Esophagus squamous epithelium (tissue), 5 donors: Measurements from ENCODE around the gene NCKAP5. TPM values are rescaled to one million over a fixed set of nuclear protein-coding genes. Genes with fewer than 3 reads are reported as not detected.

Experiments
- DNase-seq: peaks from one replicate; lab custom pipeline; 2025; lab: John Stamatoyannopoulos, UW
- H3K27ac ChIP-seq, 4 donors: fragments of 200-600 bp; sonication (generic); one replicate each; pipeline ENCODE4 v1.5.1; 2016 to 2019; ENCODE audit warnings: mild to moderate bottlenecking in 1 of 4
- H3K27me3 ChIP-seq, 4 donors: fragments of 200-600 bp; sonication (generic); 1 replicate in 3 of 4; 2 replicates in 1 of 4; pipeline versions ENCODE4 v1.5.1 to v1.6.0; 2017 to 2021; ENCODE audit warnings: antibody characterized with exemption in 1 of 4
- H3K36me3 ChIP-seq, 3 donors: fragments of 200-600 bp; sonication (generic); one replicate each; pipeline ENCODE4 v1.5.1; 2016 to 2019
- H3K4me1 ChIP-seq, 3 donors: fragments of 200-600 bp; sonication (generic); one replicate each; pipeline ENCODE4 v1.5.1; 2017 to 2019
- H3K4me3 ChIP-seq, 4 donors: fragments of 200-600 bp; sonication (generic); 1 replicate in 3 of 4; 2 replicates in 1 of 4; pipeline ENCODE4 v1.5.1; 2016 to 2019; ENCODE audit warnings: mild to moderate bottlenecking in 2 of 4, moderate library complexity in 1 of 4
- H3K9me3 ChIP-seq, 3 donors: fragments of 200-600 bp; sonication (generic); one replicate each; pipeline ENCODE4 v1.5.1; 2016 to 2019
- CTCF ChIP-seq, 6 experiments: fragments of 450-650 bp in 4 of 6; fragments of 200-600 bp in 2 of 6; sonication (generic) in 2 of 6; IDR thresholded peaks; one replicate each; pipeline ENCODE4 v1.5.1; 2016 to 2019; ENCODE audit warnings: antibody characterized with exemption in 6 of 6, mild to moderate bottlenecking in 4 of 6, moderate library complexity in 4 of 6
- POLR2A ChIP-seq, 4 donors: fragments of 450-650 bp; IDR thresholded peaks; one replicate each; pipeline ENCODE4 v1.6.1; 2017; ENCODE audit warnings: antibody characterized with exemption in 4 of 4, mild to moderate bottlenecking in 4 of 4, moderate library complexity in 3 of 4
- WGBS, 2 donors: methylation state at CpG; one replicate each; pipeline ENCODE4 v1.1.5; 2018; 5-methylcytosine and 5-hydroxymethylcytosine counted together
- intact Hi-C: fragments of 100-400 bp; cut with DNase I; formaldehyde crosslinking; loops from one replicate; pipeline ENCODE4 v1.15.0; 2022
- total RNA-seq, 4 donors: library from RNA; depleted of rRNA; stranded (reverse); fragments of >200 nt; gene quantifications; one replicate each; pipeline ENCODE4 v1.1.0, GENCODE V29; 2016
- donor health status: DM: yes; HTN: yes; CAD: no.

Gene NCKAP5
- total RNA-seq, 4 donors from 2014 or later, result 4.5 to 6.9 (median 5.3) TPM

GRCh38 chr2:132758995-132759394, 809.3 kb downstream of the NCKAP5 start:
- Histone ChIP-seq H3K36me3 (no peaks in the 10 kb centered on the region), H3K4me1 (no peaks in the 10 kb centered on the region), H3K4me3 (no peak overlapping the region), H3K27me3 (no peaks in the 10 kb centered on the region), H3K27ac (no peak overlapping the region), H3K9me3 (no peaks in the 10 kb centered on the region)
- no peak for DNase-seq
- no peak for TF ChIP-seq POLR2A (IDR thresholded peaks at IDR 0.05)
- no peak for TF ChIP-seq CTCF (IDR thresholded peaks at IDR 0.05)
- intact Hi-C loops, result no loop called here

- intact Hi-C loops, result no loop called here
- Histone ChIP-seq H3K4me1 (no peaks in the 10 kb centered on the region), H3K27me3 (no peaks in the 10 kb centered on the region), H3K36me3 (no peaks in the 10 kb centered on the region), H3K9me3 (no peaks in the 10 kb centered on the region), H3K4me3 (no peak overlapping the region), H3K27ac (no peak overlapping the region)
- DNase-seq, result no peak
- 26 to 31% methylated on average over 3 of the region's 3 CpGs for WGBS, 2 donors
- TF ChIP-seq POLR2A (IDR thresholded peaks at IDR 0.05), result no peak
- no peak for TF ChIP-seq CTCF (IDR thresholded peaks at IDR 0.05)
Observed at GRCh38 chr2:132757676-132758075, 810.6 kb downstream of the NCKAP5 start.

- no peaks in the 10 kb centered on the region for H3K9me3 ChIP-seq
- no peak for TF ChIP-seq POLR2A (IDR thresholded peaks at IDR 0.05)
- TF ChIP-seq CTCF (IDR thresholded peaks at IDR 0.05), result no peak
- 32 to 40% methylated on average over 3 of the region's 3 CpGs for WGBS, 2 donors
- H3K27me3 ChIP-seq, result no peaks in the 10 kb centered on the region
- no peaks in the 10 kb centered on the region for H3K4me1 ChIP-seq
- no peak overlapping the region for H3K4me3 ChIP-seq
- no peak for DNase-seq
- intact Hi-C loops, result no loop called here
- H3K27ac ChIP-seq, result no peak overlapping the region
- no peaks in the 10 kb centered on the region for H3K36me3 ChIP-seq
Observed at GRCh38 chr2:132757002-132757589, 811.2 kb downstream of the NCKAP5 start.

- no peaks in the 10 kb centered on the region for H3K4me1 ChIP-seq
- no peak for DNase-seq
- no peaks in the 10 kb centered on the region for H3K9me3 ChIP-seq
- no peak overlapping the region for H3K27ac ChIP-seq
- no peaks in the 10 kb centered on the region for H3K36me3 ChIP-seq
- no peak overlapping the region for H3K4me3 ChIP-seq
- no peaks in the 10 kb centered on the region for H3K27me3 ChIP-seq
- intact Hi-C loops, result no loop called here
- TF ChIP-seq POLR2A (IDR thresholded peaks at IDR 0.05), result no peak
- TF ChIP-seq CTCF (IDR thresholded peaks at IDR 0.05), result no peak
- WGBS, 2 donors, result 100% methylated on average over 2 of the region's 2 CpGs
Observed at GRCh38 chr2:132754867-132755472, 813.3 kb downstream of the NCKAP5 start.

GRCh38 chr2:132754392-132754791, 813.9 kb downstream of the NCKAP5 start:
- Histone ChIP-seq H3K27me3 (no peaks in the 10 kb centered on the region), H3K27ac (no peak overlapping the region), H3K4me3 (no peak overlapping the region), H3K9me3 (no peaks in the 10 kb centered on the region), H3K36me3 (no peaks in the 10 kb centered on the region), H3K4me1 (no peaks in the 10 kb centered on the region)
- WGBS, 2 donors, result 14 to 57% methylated on average over 1 of the region's 1 CpG
- DNase-seq, result no peak
- no peak for TF ChIP-seq POLR2A (IDR thresholded peaks at IDR 0.05)
- TF ChIP-seq CTCF (IDR thresholded peaks at IDR 0.05), result no peak
- intact Hi-C loops, result no loop called here
